HepG2 (cell line): ENCODE data around the gene MIEF2. TPM values are rescaled to one million over a fixed set of nuclear protein-coding genes. Genes with fewer than 3 reads are reported as not detected.

ENCODE experiments used
- ATAC-seq: fragments of 200-7000 bp; cut with Tn5 transposase; 3 replicates; pipeline ENCODE4 v1.9.1; 2020; ENCODE audit warnings: mild to moderate bottlenecking, moderate library complexity
- BruUV-seq: library from RNA; stranded (reverse); fragments of 400-500 nt; replicated peaks from 2 replicates; lab custom pipeline; 2021; lab: Mats Ljungman, UMichigan
- CTCF ChIA-PET: fragments of 300-600 bp; formaldehyde crosslinking; extraction: SDS; loops from one replicate; lab custom pipeline; 2021; ENCODE audit warnings: low total read pairs, inconsistent platforms, low intra/inter-chr PET ratio; lab: Yijun Ruan, JAX
- POLR2A ChIA-PET: fragments of 350-600 bp; sonication (Branson Sonifier 250); formaldehyde crosslinking; loops from one replicate; lab custom pipeline; 2020; ENCODE audit warnings: antibody characterized with exemption, inconsistent platforms; lab: Yijun Ruan, JAX
- DNase-seq: peaks from one replicate; pipeline ENCODE4 v3.0.0-alpha.2; 2015; ENCODE audit warnings: low spot score
- FAIRE-seq: peaks from 3 replicates; lab custom pipeline; 2011; peaks lifted over from hg19 to GRCh38; lab: Jason Lieb, UNC
- H2AFZ ChIP-seq: one replicate; pipeline ENCODE4 v1.6.1; 2011; ENCODE audit warnings: low read length, inconsistent platforms
- H3K27ac ChIP-seq: fragments of 300-600 bp; 3 replicates; pipeline ENCODE4 v1.8.0; 2011; ENCODE audit warnings: mixed run types, mild to moderate bottlenecking, mixed read lengths, low read length, inconsistent platforms; ENCODE audit not compliant: insufficient read depth; ENCODE audit errors: extremely low read length
- H3K27me3 ChIP-seq, 2 experiments: fragments of 200-600 bp in 1 of 2; 2 replicates in 1 of 2; 3 replicates in 1 of 2; pipeline versions ENCODE4 v1.6.0 to v1.8.0; 2011; ENCODE audit warnings: low read length in 2 of 2, mild to moderate bottlenecking in 2 of 2, moderate library complexity in 2 of 2, inconsistent platforms in 1 of 2; ENCODE audit not compliant: insufficient read depth in 2 of 2, control insufficient read depth in 1 of 2
- H3K36me3 ChIP-seq, 2 experiments: fragments of 200-600 bp in 1 of 2; replicated peaks in 1 of 2; 2 replicates in 1 of 2; 3 replicates in 1 of 2; pipeline versions ENCODE4 v1.5.1 to v1.8.0; 2011; ENCODE audit warnings: low read length in 2 of 2, inconsistent platforms in 1 of 2; ENCODE audit not compliant: insufficient read depth in 2 of 2, control insufficient read depth in 1 of 2
- H3K4me1 ChIP-seq: 2 replicates; pipeline ENCODE4 v1.5.1; 2012; ENCODE audit warnings: low read length, inconsistent platforms; ENCODE audit not compliant: insufficient read depth
- H3K4me2 ChIP-seq: 2 replicates; pipeline ENCODE4 v1.6.0; 2011; ENCODE audit warnings: low read depth, low read length, inconsistent platforms
- H3K4me3 ChIP-seq, 3 experiments: fragments of 200-600 bp in 1 of 3; sonication (generic), shearing (Covaris generic) in 1 of 3; replicated peaks in 1 of 3; 2 replicates each; pipeline ENCODE4 v1.5.1; 2011 to 2016; ENCODE audit warnings: low read length in 3 of 3, inconsistent platforms in 2 of 3, low read depth in 2 of 3, mild to moderate bottlenecking in 2 of 3, control low read depth in 1 of 3, mixed read lengths in 1 of 3; ENCODE audit not compliant: insufficient read depth in 1 of 3
- H3K79me2 ChIP-seq: one replicate; pipeline ENCODE4 v1.6.1; 2011; ENCODE audit warnings: low read length, inconsistent platforms; ENCODE audit not compliant: insufficient read depth
- H3K9ac ChIP-seq: 2 replicates; pipeline ENCODE4 v1.6.0; 2011; ENCODE audit warnings: mild to moderate bottlenecking, low read depth, low read length, inconsistent platforms; ENCODE audit not compliant: insufficient read depth
- H3K9me3 ChIP-seq: 2 replicates; pipeline ENCODE4 v1.5.1; 2012; ENCODE audit warnings: mild to moderate bottlenecking, low read length
- H4K20me1 ChIP-seq: 2 replicates; pipeline ENCODE4 v1.6.0; 2011; ENCODE audit warnings: inconsistent platforms, mild to moderate bottlenecking, low read length, moderate library complexity; ENCODE audit not compliant: insufficient read depth
- AGO2 ChIP-seq: fragments of 200-400 bp; formaldehyde crosslinking; optimal IDR thresholded peaks from 2 replicates; pipeline ENCODE3; 2017; ENCODE audit warnings: mild to moderate bottlenecking, low read depth, low read length, moderate library complexity
- SSRP1 ChIP-seq: IDR thresholded peaks from 2 replicates; pipeline ENCODE4 v1.6.1; 2016; ENCODE audit warnings: control low read depth
- ZNF30 ChIP-seq: sonication (generic); formaldehyde crosslinking; IDR thresholded peaks from 2 replicates; pipeline ENCODE4 v1.5.0; 2020; ENCODE audit warnings: mild to moderate bottlenecking, missing genetic modification reagents
- WGBS: methylation state at CpG from one replicate; pipeline ENCODE4 v1.1.6; 2017; ENCODE audit warnings: low lambda C conversion rate; 5-methylcytosine and 5-hydroxymethylcytosine counted together
- in situ Hi-C: cut with HindIII; loops from 2 replicates; pipeline ENCODE4 v1.10.0; 2017; ENCODE audit warnings: low pct_unique_long_range_greater_than_20kb; ENCODE audit not compliant: extremely low pct_ligation_motif_present
- intact Hi-C: fragments of 100-400 bp; cut with micrococcal nuclease; formaldehyde crosslinking; loops from one replicate; pipeline ENCODE4 v1.10.0; 2022; ENCODE audit not compliant: unreplicated experiment
- polyA plus RNA-seq, 8 experiments: library from polyadenylated mRNA; depleted of rRNA in 3 of 8; stranded (reverse) in 7 of 8; unstranded in 1 of 8; fragments of >200 nt; fragmentation: Illumina TruSeq in 4 of 8; extraction: Trizol in 4 of 8; gene quantifications; 2 replicates each; pipeline versions ENCODE4 v1.2.1 to v1.2.3, GENCODE V29; 2011 to 2016; ENCODE audit warnings: low read depth in 4 of 8, missing spikeins in 1 of 8, mixed read lengths in 1 of 8; ENCODE audit not compliant: insufficient read depth in 1 of 8
- total RNA-seq, 5 experiments: library from RNA; depleted of rRNA; stranded (reverse); fragments of >200 nt; fragmentation: Illumina TruSeq; extraction: Trizol; gene quantifications; 2 replicates each; pipeline ENCODE4 v1.2.3, GENCODE V29; 2016; ENCODE audit warnings: low read depth in 1 of 5
- TF ChIP-seq, protein P1 (sequence below), 2 experiments: fragments of 450-650 bp in 1 of 2; sonication (generic) in 1 of 2; formaldehyde crosslinking; IDR thresholded peaks; 2 replicates each; pipeline versions ENCODE4 v1.5.0 to v1.8.0; 2020 to 2022; ENCODE audit warnings: mild to moderate bottlenecking in 1 of 2, missing genetic modification reagents in 1 of 2
- TF ChIP-seq, protein P2 (sequence below): sonication (generic); formaldehyde crosslinking; conservative IDR thresholded peaks from 2 replicates; pipeline ENCODE4 v1.4.0; 2020; ENCODE audit warnings: mild to moderate bottlenecking, missing genetic modification reagents, moderate library complexity

Gene MIEF2
- total and polyA plus RNA-seq, 2 of the 13 experiments (the other 11 are each of a cell fraction or from before 2014, with no cell fraction given) = 6.0 to 8.0 TPM

- no peaks in the 10 kb centered on the region for H3K9me3 ChIP-seq
- DNase-seq (no peak), ATAC-seq (peak; percentile 57), FAIRE-seq (no peak)
- no peak overlapping the region for H3K4me3 ChIP-seq
- no peaks in the 10 kb centered on the region for H3K79me2 ChIP-seq
- no peaks in the 10 kb centered on the region for H3K4me1 ChIP-seq
- H3K27me3 ChIP-seq = no peaks in the 10 kb centered on the region
- ChIA-PET POLR2A (interaction anchor here (1.5 to 1.6 kb wide), 2 partner anchors 9 to 44 kb away, joined by 4 to 5 read pairs; no protein-coding TSS in a partner anchor), CTCF (no interaction called here)
- no TSS peak for BruUV-seq
- in situ Hi-C loops = no loop called here
- H3K4me2 ChIP-seq = no peak overlapping the region
- 54% methylated on average over 9 of the region's 14 CpGs for WGBS
- no peak overlapping the region for H3K9ac ChIP-seq
- intact Hi-C loops = no loop called here
- peaks cover 4 to 23% of the 10 kb centered on the region in 2 experiments; a peak in 4 of 5 replicates for H3K36me3 ChIP-seq
- TF ChIP-seq ZNF30 (no peak), SSRP1 (0 out of 2 replicates have a peak, but pooled peaks have one; percentile 24), AGO2 (peak; percentile 29)
- TF ChIP-seq, protein P1, sequence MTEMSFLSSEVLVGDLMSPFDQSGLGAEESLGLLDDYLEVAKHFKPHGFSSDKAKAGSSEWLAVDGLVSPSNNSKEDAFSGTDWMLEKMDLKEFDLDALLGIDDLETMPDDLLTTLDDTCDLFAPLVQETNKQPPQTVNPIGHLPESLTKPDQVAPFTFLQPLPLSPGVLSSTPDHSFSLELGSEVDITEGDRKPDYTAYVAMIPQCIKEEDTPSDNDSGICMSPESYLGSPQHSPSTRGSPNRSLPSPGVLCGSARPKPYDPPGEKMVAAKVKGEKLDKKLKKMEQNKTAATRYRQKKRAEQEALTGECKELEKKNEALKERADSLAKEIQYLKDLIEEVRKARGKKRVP (CRISPR knock-in tag; IDR thresholded peaks at IDR 0.05) = peak in 1 of 2 experiments; percentile 70; a peak in 1 of 4 replicates
- TF ChIP-seq, protein P2, sequence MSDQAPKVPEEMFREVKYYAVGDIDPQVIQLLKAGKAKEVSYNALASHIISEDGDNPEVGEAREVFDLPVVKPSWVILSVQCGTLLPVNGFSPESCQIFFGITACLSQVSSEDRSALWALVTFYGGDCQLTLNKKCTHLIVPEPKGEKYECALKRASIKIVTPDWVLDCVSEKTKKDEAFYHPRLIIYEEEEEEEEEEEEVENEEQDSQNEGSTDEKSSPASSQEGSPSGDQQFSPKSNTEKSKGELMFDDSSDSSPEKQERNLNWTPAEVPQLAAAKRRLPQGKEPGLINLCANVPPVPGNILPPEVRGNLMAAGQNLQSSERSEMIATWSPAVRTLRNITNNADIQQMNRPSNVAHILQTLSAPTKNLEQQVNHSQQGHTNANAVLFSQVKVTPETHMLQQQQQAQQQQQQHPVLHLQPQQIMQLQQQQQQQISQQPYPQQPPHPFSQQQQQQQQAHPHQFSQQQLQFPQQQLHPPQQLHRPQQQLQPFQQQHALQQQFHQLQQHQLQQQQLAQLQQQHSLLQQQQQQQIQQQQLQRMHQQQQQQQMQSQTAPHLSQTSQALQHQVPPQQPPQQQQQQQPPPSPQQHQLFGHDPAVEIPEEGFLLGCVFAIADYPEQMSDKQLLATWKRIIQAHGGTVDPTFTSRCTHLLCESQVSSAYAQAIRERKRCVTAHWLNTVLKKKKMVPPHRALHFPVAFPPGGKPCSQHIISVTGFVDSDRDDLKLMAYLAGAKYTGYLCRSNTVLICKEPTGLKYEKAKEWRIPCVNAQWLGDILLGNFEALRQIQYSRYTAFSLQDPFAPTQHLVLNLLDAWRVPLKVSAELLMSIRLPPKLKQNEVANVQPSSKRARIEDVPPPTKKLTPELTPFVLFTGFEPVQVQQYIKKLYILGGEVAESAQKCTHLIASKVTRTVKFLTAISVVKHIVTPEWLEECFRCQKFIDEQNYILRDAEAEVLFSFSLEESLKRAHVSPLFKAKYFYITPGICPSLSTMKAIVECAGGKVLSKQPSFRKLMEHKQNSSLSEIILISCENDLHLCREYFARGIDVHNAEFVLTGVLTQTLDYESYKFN (CRISPR knock-in tag) = no peak
- H4K20me1 ChIP-seq = no peaks in the 10 kb centered on the region
- no peak overlapping the region for H2AFZ ChIP-seq
- H3K27ac ChIP-seq = no peak overlapping the region
Measured at GRCh38 chr17:18267927-18268711, 7.7 kb downstream of the MIEF2 start.
